GM19238 (cell line): Measurements from ENCODE around the gene MDM2.
"Not testable (repeated sequence)": the region's sequence is repeated elsewhere in the genome, so short reads cannot be mapped to it uniquely, and the experiment has no call there.

ENCODE experiments used
- DNase-seq: peaks from one replicate; pipeline ENCODE4 v3.0.0; 2011; ENCODE audit warnings: low spot score; ENCODE audit not compliant: insufficient read length

The MDM2 gene

DNA sequence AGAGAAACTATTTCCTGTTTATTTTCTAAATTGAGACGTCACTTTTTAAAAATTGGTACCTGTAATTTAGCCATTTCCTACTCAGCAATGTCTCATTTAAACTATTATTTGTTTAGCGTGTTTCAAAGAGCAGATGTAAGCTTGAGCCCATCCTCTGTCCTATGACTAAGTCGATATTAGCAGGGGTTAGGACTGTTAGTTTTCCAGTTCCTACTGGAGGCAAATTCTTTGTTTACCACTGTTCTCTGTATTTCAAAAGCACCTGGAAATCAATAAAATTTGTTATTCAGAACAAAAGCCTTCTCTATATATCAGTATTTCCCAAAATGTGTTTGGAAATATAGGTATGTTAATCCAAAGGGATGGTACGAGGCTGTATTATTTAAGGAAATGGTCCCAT, 42.4 kb downstream of the MDM2 start:
- DNase-seq: no peak

DNA sequence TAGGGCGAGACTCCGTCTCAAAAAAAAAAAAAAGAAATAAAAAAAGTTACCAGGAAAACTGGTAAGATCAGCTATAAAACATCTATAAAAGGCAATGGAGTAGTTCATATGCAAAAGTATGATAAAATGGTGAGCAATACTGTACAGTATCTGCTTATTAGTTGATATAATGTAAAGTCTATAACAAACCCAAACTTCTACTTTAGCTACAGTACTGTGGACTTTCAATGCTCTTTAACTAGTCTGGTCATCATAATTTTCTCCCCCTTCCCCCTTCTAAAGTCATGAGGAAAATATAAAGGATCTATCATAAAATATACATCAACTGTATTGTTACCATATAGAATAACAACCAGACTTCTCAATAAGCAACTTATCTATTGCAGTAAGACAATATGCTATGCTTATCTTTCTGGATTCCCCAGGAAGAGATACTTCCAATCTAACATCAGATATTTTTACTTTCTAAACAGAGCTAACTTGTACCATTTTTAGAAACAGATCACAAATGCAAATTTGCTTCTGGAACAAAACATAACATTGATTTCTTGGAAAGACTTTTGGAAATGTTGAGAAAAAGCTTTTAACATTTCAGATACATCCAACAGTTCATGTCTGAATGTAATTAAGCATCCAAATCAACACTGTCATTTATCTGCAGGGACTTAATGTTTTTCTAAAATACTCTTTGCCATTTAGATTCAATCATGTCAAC, 43.8 kb downstream of the MDM2 start:
- DNase-seq: no peak

DNA sequence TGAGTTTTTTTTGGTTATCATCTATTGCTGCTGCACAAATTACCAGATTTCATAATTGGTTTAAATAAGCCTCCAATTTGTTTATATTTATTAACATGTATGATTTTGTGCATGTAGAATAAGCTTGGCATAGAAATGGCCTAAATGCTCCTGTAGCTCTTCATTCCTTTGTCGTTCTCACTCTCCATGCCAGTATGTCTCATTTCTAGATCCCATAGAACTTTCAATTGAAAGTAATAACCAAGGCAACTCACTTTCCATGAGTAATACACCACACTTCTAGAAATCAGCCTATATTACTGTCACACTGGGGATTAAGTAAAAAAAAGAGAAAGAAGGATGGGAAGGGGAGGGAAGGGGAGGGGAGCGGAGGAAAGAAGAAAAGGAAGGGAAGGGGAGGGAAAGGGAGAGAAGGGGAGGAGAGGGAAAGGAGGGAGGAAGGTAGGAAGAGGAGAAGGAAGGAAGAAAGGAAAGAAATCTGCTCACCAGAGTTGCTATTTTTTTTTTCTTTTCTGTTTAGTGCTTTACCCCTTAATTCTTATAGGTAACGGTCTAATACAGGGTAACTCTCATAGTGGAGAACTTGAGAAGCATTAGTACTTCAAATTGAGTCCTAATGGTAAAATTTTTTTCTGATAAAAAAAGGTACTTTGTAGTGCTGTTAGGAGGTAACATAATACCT, 45.6 kb downstream of the MDM2 start:
- no peak for DNase-seq

DNA sequence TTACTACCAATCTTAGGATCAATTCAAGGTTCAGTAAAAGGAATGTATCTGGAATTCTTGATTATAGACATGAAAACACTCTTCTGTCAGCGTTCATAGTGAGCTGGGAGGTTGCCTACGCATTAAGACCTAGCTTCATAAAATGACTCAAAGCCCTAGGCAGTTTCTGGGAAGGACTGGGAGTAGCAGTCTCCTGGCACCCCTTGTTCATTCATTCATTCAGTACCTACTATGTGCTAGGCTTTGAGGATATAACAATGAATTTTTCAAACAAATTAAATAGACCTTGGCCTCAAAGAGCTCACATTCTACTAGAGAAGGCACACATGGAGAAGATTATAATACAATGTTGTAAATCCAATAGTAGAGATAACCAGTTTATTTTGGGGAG, 46.1 kb downstream of the MDM2 start:
- DNase-seq: no peak

DNA sequence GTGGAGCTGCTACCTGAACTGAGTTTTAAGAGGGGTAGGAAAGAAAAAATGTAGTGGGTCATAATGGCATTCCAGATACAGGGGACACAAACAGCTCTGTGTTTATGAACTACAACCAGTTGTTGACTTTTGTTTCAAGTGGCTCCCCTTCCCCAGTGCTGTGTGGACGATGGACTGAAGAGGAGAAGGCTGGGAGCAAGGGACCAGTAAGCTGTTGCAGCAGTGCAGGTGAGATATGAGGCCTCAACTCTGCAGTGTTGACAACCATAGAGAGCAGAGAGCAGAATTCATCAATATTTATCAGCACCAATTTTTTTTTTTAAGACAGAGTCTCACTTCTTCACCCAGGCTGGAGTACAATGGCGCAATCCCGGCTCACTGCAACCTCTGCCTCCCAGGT, 46.6 kb downstream of the MDM2 start:
- DNase-seq: no peak

DNA sequence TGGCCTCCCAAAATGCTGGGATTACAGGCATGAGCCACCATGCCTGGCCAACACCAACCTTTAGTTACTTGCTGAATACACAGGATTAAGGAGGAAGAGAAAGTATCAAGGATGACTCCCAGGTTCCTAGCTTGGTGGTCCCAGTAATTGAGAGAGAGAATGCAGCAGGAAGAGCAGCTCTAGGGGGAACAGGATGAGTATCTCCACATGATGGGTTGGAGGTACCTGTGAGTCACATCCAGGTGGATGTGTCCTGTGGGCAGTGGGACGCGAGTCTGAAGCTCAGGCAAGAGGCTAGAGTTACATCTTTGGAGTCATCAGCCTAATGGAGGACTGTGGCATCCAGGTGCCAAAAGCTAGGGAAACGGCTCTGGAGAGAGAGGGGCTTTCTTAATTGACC, 47.1 kb downstream of the MDM2 start:
- no peak for DNase-seq

DNA sequence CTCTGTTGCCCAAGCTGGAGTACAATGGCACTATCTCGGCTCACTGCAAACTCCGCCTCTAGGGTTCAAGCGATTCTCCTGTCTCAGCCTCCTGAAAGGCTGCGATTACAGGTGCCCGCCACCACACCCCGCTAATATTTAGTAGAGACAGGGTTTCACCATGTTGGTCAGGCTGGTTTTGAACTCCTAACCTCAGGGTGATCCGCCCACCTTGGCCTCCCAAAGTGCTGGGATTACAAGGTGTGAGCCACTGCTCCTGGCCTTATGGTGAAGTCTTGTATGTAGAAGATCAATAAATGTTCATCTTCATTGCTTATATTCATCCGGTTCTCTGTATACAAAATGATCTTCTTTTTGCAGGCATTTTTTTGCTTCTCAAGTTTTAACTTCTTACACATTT, 47.8 kb downstream of the MDM2 start:
- DNase-seq: no peak

DNA sequence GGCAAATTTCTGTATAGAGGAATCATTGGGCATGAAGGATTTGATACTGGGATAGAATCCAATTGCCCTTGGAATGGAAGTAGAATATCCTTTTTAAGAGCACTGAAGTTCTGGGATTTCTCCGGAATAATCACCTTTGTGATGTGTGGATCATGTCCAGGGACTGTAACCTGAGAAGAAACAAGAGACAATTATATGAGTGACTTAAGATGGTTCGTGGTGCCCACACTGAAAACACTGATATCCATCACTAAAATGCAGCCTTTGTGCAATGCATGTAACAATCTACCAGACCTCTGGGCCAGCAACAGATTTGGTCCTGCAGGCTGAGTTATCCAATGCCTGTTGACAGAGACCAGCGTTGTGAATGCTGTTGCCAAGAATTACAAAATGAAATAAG, 48.5 kb downstream of the MDM2 start:
- DNase-seq: no peak

DNA sequence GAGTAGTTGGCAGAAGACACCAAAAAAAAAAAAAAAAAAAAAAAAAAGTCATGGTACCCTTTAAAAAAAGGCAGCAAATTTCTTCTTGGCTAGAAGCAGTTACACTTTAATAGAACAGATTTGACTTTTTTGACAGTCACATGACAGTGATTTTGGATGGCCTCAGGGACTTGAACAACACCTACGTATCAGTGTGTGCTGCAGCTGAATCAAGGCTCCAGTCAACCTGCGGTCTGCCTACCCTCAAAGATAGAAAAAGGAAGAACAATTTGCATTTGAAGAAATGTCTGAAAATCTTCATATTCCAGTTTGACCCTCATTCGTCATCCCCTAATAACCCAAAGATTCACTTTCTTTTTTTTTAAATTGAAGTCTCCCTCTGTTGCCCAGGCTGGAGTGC, 53.9 kb downstream of the MDM2 start:
- DNase-seq: no peak

DNA sequence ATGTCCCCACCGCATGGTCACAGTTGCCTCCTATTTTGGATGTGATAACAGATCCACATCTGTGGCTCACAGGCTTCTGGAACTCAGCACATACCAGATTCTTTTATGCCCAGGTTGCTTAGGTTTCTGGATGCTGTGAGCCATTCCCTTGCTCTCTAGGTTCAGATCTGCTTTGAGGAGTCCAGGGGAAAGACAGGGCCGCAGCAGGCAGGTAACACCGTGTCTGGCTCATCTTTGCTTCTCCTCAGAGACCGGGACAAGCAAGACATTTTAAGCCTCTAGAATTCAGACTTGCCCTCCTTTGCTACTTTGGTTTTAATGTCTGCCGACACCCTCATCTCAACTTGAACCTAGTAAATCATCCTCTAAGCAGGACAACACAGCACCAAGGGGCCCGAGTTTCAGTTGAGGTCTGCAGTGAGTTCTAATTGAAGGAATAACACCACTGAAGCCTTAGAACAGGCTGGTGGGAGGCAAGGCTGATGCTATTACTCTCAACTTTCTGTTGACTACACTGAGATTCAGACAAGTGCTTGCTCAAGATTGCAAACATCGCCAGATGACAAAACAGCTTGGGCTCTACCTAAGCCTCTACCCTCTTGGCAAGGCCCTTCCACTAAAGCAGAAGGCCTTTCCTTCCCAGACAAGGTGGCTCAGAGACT, 55.3 kb downstream of the MDM2 start:
- DNase-seq: no peak

DNA sequence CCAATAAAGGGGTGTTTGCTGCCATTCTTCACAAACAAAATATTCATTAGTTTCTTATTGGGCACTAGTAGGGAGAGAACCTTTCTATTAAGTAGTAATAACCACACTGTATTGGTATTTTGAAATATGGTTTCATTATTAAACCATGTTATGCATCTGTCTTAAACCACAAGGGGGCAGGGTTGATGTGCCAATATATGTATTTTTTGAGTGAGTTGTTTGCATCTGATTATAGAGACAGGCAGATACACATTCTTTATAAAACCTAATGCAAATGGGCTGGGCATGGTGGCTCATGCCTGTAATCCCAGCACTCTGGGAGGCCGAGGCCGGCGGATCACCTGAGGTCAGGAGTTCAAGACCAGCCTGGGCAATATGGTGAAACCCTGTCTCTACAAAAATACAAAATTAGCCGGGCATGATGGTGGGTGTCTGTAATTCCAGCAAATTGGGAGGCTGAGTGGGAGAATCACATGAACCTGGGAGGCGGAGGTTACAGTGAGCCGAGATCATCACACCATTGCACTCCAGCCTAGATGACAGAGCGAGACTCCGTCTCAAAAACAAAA, 56.0 kb downstream of the MDM2 start:
- not testable (repeated sequence) for DNase-seq

DNA sequence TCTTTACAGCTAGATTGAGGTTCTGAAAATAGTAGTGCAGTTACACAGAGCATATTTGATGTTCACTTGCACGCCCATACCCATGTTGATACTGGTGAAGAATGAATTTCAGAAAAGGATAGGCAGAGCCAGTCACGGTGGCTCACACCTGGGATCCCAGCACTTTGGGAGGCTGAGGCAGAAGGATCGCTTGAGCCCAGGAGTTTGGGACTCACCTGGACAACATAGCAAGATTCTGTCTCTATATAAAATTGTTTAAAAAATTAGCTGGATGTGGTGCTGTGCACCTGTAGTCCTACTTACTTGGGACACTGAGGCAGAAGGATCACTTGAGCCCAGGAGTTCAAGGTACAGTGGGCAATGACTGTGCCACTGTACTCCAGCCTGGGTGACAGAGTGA, 56.6 kb downstream of the MDM2 start:
- DNase-seq: no peak

DNA sequence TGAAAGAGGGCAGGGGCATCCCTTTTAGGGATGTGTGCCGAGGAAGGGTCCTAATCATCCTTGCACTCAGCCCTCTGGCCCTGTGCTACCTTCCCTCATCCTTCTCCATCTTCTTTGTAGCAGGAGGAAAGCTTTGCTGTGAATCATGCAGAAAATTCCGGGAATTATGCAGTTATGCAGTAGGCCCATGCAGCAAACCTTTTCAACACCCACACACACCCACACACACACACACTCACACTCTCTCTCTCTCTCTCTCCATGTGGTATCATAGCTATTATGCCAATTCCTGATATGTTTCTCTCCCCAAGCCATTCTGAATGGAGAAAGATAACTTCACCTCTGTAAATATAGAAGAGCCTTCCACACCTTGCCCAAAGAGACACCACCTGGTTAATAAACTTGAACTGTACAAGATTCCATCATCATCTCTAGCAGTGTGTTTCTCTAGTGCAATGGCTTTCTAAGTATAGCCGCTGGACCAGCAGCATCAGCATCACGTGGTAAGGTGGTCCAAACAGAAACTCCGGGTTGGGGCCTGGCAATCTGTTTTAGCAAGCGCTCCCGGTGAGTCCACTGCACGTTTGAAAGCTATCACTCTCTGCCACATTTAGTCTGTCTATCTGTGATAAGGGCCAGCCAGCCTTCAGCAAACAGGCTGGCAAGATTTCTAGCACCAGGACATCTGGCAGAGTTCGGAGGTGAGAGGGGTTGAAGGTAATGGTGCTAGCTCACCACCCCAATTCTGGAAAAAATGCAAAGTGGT, 57.6 kb downstream of the MDM2 start:
- DNase-seq: no peak

DNA sequence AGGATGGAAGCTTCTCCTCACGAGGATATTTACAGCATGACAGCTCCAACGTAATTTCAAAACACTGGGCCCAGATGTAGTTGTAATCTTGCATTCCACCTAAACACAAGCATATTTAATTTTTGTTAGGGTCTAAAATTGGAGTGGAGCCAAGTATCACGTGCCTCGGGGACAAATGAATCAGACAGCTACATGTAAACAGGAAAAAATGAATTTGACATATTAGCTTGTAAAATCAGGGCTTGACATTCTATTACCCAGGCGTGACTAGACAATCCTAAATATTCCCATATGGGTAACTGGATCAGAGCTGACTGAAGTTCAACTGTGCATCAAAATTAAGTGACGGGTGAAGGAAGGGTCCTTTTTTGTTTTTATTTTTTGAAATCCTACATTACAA, 59.0 kb downstream of the MDM2 start:
- DNase-seq: no peak

DNA sequence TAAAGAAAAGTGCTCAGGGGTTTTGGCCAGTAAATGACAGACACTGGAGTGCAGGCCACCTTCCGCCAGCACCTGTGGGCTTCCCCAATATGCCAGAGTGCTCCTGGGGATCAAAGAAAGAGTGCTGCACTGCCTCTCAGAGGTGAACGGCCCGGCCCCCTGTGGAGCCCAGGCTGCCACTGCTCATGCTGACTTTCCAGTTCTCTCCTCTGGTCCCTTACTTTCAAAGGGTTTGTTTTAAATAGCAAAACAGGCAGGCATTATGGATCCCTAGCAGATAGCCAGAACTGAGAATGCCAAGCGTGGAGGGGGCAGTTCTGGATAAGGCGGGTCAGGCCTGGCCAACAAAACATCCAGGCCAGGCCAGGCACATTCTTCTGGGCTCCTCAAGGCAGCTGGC, 59.6 kb downstream of the MDM2 start:
- no peak for DNase-seq

DNA sequence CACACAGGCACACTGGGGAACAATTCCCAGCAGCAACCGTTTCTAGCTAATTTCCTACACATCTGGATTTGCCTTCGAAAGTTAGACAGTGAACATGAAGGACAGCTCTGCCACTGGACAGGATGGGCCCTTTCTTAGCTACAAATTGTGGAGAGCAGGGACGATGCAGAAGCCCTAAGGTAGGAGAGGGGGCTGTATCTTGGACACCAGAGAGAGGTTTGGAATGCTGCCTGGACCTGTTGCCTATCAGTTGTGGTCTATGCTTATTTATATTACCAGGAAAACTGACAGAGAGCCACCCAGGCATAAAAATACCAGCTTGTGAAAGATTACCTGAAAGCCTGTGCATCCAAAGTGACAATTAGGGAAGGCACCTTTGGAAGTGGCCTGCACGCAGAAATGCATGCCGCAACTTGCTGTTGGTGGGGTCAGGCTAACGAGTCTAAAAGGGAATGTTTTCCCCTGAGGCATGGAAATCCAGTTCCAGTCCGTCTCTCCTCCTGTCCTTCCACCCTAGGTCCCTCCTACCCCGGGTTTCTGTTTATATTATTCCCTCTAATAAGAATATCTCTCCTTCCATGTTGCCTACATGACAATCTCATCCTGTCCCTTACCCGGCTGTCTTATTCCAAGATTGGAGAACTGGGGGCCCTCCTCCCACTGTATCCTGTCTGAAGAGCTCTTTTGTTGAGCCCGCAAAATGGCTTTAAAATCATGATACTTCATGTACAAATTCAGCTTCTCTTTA, 60.2 kb downstream of the MDM2 start:
- no peak for DNase-seq

DNA sequence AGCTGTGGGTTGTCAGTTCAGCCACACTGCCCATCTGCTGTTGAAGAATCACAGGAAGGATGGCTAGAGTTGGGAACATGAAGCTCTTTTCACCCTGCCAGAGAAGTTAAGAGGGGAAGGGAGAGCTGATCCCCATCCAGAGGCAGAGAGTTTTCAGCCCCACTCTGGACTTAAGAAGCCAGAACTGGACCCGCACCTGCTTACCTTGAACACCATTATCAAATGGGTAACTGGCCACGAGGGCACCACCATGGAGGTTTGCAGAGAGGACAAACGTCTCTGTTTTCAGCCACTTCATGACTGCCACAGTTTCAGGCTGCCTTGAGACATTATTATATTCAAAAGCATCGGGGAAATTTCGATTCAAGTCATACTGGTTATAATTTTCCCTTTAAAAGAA, 62.0 kb downstream of the MDM2 start:
- no peak for DNase-seq

DNA sequence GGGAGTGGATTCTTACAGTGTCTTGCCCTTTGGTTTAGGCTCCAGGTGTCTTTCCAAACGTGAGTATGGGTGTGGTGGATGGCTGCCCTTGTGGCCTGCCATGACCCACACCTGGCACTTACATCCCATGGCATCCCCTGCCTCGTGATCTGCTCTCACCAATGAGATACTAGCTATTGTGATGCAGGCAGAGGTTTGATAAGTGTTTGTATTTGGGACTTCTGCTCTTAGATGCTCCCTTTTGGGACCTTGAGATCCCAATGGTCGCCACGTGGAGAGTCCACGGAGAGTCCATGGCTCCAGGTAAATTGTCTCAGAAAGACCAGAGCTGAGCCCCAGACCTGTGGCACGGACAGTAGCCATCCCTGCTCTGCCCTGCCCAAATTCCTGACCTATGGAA, 62.5 kb downstream of the MDM2 start:
- no peak for DNase-seq

DNA sequence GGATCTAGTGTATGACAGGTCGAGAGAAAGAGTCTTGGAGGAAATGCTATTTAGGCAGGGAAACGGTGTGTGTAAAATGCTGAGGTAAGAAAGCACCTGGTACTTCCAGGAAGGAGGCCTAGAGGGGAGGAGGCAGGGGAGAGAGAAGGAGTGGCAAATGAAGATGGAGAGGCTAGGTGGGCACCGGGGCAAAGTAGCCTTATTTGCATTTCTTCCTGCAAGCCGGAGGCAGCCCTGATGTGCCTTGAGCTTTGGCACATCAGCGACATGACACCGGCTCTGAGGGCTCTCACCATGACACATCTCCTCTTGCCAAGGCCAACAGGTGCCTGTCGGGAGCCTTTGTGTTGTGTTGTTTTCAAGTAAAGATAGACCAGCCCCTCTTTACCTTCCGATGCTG, 63.4 kb downstream of the MDM2 start:
- no peak for DNase-seq

DNA sequence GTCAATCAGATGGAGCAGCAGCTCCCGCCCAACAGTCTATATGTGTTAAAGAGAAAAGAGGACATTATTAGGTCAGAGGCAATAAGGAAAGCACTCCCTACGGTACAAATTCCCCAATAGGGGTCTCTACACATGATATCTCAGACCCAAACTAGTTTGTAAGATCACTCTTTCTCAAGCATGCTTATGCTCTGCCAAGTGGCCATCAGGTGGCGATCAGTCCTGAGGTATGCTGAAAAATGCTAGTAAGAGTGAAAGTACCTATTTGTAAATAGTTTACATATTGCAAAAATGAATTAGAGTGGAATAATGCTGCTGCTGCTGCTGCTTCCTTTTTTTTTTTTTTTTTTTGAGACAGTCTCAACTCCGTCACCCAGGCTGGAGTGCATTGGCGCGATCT, 63.9 kb downstream of the MDM2 start:
- DNase-seq: no peak

DNA sequence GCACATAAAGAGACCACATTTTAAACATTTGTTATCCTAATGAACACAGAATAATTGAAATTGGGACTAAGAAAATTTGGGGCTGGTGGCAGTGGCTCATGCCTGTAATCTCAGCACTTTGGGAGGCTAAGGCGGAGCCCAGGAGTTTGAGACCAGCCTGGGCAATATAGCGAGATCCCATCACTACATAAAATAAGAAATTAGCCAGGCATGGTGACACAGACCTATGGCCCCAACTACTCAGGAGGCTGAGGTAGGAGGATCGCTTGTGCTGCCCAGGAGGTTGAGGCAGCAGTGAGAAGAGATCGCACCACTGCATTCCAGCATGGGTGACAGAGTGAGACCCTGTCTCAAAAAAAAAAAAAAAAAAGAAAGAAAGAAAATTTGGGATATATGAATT, 65.3 kb downstream of the MDM2 start:
- DNase-seq: no peak
